Activated B cell treated with CpG ODN at 0.5 μM for 24 hours (primary cell): ENCODE measurements around the gene EHBP1. TPM values are rescaled to one million over a fixed set of nuclear protein-coding genes. Genes with fewer than 3 reads are reported as not detected.

Experiments
- ATAC-seq: fragments of 200-7000 bp; cut with Tn5 transposase; one replicate; pipeline ENCODE4 v1.10.0; 2021; ENCODE audit warnings: low read depth, mild to moderate bottlenecking, moderate library complexity
- CTCF ChIA-PET: fragments of 350-600 bp; sonication (Branson Sonifier 250); formaldehyde crosslinking; loops from one replicate; lab custom pipeline; 2021; ENCODE audit warnings: antibody characterized with exemption; lab: Charles Lee
- POLR2A ChIA-PET: fragments of 350-600 bp; sonication (Branson Sonifier 250); formaldehyde crosslinking; loops from one replicate; lab custom pipeline; 2021; ENCODE audit warnings: antibody characterized with exemption; lab: Charles Lee
- DNase-seq: peaks from one replicate; pipeline ENCODE4 v3.0.0; 2022
- H3K27ac Mint-ChIP-seq: one replicate; pipeline ENCODE4 v1.8.0; 2020; ENCODE audit warnings: mixed read lengths
- H3K27me3 Mint-ChIP-seq: one replicate; pipeline ENCODE4 v1.8.0; 2021; ENCODE audit warnings: mixed read lengths
- H3K36me3 Mint-ChIP-seq: one replicate; pipeline ENCODE4 v1.8.0; 2021; ENCODE audit warnings: low read depth, mixed read lengths
- H3K4me1 Mint-ChIP-seq: one replicate; pipeline ENCODE4 v1.8.0; 2021; ENCODE audit warnings: mixed read lengths
- H3K4me3 Mint-ChIP-seq: one replicate; pipeline ENCODE4 v1.8.0; 2020; ENCODE audit warnings: mild to moderate bottlenecking, mixed read lengths
- H3K9me3 Mint-ChIP-seq: one replicate; pipeline ENCODE4 v1.8.0; 2020; ENCODE audit warnings: mixed read lengths
- intact Hi-C: fragments of 100-400 bp; cut with micrococcal nuclease; formaldehyde crosslinking; loops from one replicate; pipeline ENCODE4 v1.15.1; 2024
- total RNA-seq: library from RNA; stranded (reverse); gene quantifications from 2 replicates; pipeline ENCODE4 v1.2.3, GENCODE V29; 2022
- TF ChIP-seq, protein P1 (sequence below): fragments of 200-600 bp; IDR thresholded peaks from one replicate; pipeline ENCODE4 v1.8.0; 2022; ENCODE audit warnings: antibody characterized with exemption, mild to moderate bottlenecking

EHBP1 gene
- total RNA-seq, 1 donor from 2014 or later = 24.0 TPM

DNA sequence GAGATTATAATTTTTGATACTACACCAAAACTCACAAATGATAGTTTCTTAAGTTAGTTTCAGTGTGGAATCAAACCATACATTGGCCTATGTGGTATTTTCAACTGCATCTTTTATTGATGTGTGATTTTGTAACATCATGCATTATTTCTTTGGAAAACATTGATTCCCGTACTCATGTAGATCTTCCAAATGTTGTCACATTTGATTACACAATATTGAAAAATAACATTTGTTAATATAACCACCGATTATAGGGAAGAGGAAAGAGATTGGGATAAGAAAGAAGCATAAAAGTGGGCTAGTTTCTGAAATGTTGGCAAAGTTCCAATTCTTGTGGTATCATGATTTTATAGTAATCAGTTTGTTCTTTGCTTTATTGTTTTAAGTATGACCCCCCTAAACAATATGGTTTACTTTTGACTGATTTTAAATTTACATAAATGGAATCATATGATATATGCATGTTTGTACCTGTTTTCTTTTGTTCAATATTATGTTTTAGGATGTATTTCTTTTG, 227.9 kb downstream of the EHBP1 start:
- no peak overlapping the region for H3K27ac Mint-ChIP-seq
- ChIA-PET POLR2A (no interaction called here), CTCF (no interaction called here)
- ATAC-seq (no peak), DNase-seq (no peak)
- no peak overlapping the region for H3K4me3 Mint-ChIP-seq
- no peaks in the 10 kb centered on the region for H3K4me1 Mint-ChIP-seq
- TF ChIP-seq, protein P1, sequence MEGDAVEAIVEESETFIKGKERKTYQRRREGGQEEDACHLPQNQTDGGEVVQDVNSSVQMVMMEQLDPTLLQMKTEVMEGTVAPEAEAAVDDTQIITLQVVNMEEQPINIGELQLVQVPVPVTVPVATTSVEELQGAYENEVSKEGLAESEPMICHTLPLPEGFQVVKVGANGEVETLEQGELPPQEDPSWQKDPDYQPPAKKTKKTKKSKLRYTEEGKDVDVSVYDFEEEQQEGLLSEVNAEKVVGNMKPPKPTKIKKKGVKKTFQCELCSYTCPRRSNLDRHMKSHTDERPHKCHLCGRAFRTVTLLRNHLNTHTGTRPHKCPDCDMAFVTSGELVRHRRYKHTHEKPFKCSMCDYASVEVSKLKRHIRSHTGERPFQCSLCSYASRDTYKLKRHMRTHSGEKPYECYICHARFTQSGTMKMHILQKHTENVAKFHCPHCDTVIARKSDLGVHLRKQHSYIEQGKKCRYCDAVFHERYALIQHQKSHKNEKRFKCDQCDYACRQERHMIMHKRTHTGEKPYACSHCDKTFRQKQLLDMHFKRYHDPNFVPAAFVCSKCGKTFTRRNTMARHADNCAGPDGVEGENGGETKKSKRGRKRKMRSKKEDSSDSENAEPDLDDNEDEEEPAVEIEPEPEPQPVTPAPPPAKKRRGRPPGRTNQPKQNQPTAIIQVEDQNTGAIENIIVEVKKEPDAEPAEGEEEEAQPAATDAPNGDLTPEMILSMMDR = no peak
- H3K36me3 Mint-ChIP-seq = no peaks in the 10 kb centered on the region
- no peaks in the 10 kb centered on the region for H3K9me3 Mint-ChIP-seq
- intact Hi-C loops = no loop called here
- H3K27me3 Mint-ChIP-seq = no peaks in the 10 kb centered on the region

DNA sequence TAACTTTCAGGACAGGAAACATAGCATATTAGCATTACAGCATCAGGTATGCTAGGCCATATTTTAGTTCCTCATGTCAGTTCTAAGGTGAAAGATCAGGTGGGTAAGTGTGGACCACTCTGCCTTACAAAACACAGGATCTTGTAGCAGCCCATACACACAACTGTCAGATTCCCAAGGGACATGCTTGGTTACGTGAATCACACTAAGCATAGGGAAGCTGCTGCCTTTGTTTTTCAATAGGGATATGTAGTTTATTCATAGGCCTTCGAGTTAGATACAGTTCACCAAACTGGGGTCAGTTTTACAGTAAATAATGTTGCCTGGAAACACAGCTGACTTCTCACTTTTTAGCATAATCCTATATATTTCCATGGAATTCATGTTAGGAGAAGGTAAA, 229.0 kb downstream of the EHBP1 start:
- CTCF ChIA-PET = no interaction called here
- Mint-ChIP-seq H3K4me3 (no peak overlapping the region), H3K4me1 (no peaks in the 10 kb centered on the region), H3K9me3 (no peaks in the 10 kb centered on the region), H3K27me3 (no peaks in the 10 kb centered on the region), H3K36me3 (no peaks in the 10 kb centered on the region), H3K27ac (no peak overlapping the region)
- POLR2A ChIA-PET = no interaction called here
- intact Hi-C loops = no loop called here
- TF ChIP-seq, protein P1 = no peak
- DNase-seq = no peak
- no peak for ATAC-seq

DNA sequence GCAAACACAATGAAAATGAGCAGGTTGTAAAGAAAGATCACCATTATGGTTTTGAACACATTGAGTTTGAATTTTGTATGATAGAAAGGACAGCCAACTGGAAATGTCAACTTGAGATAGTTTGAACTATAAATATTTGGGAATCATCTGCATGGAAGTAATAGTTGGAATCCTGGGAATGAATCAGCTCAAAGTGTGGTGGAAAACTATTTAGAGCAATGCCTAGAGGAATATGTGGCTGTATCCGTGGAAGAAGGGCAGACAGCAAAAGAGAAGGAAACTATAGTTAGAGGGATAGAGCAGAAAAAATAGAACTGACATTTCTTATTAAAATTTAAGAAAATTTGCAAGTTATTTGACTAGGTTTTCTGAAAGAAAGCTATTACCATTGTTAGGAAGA, 232.6 kb downstream of the EHBP1 start:
- ChIA-PET CTCF (no interaction called here), POLR2A (no interaction called here)
- Mint-ChIP-seq H3K27me3 (no peaks in the 10 kb centered on the region), H3K27ac (no peak overlapping the region), H3K9me3 (no peaks in the 10 kb centered on the region), H3K4me1 (no peaks in the 10 kb centered on the region), H3K4me3 (no peak overlapping the region), H3K36me3 (no peaks in the 10 kb centered on the region)
- intact Hi-C loops = no loop called here
- DNase-seq (no peak), ATAC-seq (no peak)
- TF ChIP-seq, protein P1 = no peak

DNA sequence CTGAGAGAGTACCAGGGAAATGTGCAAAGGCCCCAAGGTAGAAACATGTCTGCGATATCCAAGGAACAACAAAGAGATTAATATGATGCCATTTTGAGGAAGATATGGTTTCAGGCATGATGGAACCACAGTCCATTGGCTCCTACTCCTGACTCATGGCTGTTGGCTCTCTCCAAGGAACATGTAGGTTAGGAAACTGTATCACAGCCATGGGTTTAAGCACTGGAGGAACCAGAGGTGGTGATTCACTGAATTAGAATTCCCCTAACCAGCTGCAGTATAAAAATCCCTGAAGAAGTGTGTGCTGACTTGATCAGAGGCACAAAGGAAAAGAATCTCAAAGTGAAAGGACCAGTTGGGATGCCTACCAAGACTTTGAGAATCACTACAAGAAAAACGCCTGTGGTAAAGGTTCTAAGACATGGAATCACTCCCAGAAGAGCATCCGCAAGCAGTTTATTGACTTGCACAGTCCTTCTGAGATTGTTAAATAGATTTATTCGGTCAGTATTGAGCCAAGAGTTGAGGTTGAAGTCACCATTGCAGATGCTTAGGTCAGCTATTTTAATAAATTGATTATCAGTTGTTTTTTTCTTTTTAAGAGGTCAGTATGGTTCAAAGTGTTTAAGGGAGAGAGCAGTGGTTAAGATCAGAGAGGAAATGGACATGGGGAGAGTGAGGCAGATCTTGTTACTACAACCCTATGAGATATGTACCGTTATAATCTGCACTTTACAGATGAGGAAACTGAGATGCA, 234.4 kb downstream of the EHBP1 start:
- Mint-ChIP-seq H3K4me1 (no peaks in the 10 kb centered on the region), H3K9me3 (no peaks in the 10 kb centered on the region), H3K36me3 (peaks cover 6% of the 10 kb centered on the region), H3K27ac (no peak overlapping the region), H3K4me3 (no peak overlapping the region), H3K27me3 (no peaks in the 10 kb centered on the region)
- TF ChIP-seq, protein P1 = no peak
- ATAC-seq (no peak), DNase-seq (no peak)
- ChIA-PET POLR2A (no interaction called here), CTCF (interaction anchor here (0.7 kb wide), 1 partner anchor 530 kb away, joined by 3 read pairs; no protein-coding TSS in a partner anchor)
- intact Hi-C loops = no loop called here

DNA sequence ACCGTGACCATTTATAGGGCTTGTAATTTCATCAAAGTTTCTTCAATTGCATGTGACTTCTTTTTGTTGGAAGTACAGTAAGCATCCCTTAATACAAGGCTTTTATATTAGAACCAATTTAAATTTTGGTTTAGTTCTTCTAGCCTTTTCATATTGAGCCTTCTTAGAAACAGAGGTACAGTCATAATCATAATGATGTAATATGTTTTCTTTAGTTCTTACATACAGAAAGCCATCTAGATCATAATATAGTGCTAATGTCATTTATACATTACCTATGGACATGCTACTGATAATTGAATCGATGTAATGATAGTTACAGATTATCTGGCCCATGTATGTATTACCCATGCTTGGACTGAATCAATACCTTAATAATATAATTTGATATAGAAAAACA, 235.2 kb downstream of the EHBP1 start:
- Mint-ChIP-seq H3K27me3 (no peaks in the 10 kb centered on the region), H3K4me1 (no peaks in the 10 kb centered on the region), H3K27ac (no peak overlapping the region), H3K4me3 (no peak overlapping the region), H3K36me3 (peaks cover 6% of the 10 kb centered on the region), H3K9me3 (no peaks in the 10 kb centered on the region)
- DNase-seq (no peak), ATAC-seq (no peak)
- ChIA-PET CTCF (interaction anchor here (0.7 kb wide), 1 partner anchor 530 kb away, joined by 3 read pairs; no protein-coding TSS in a partner anchor), POLR2A (no interaction called here)
- intact Hi-C loops = no loop called here
- TF ChIP-seq, protein P1 = no peak
